DND-41 (cell line): ENCODE data around the gene COMMD10.

Experiments used
- EZH2 ChIP-seq: IDR thresholded peaks from 3 replicates; pipeline ENCODE4 v1.6.1; 2012; ENCODE audit warnings: borderline replicate concordance, low read depth, mild to moderate bottlenecking, moderate library complexity, low read length, inconsistent platforms; ENCODE audit not compliant: severe bottlenecking
- TF ChIP-seq, protein P1 (sequence below): IDR thresholded peaks from 2 replicates; pipeline ENCODE4 v1.5.1; 2012; ENCODE audit warnings: borderline replicate concordance, low read length, moderate library complexity, mild to moderate bottlenecking; ENCODE audit not compliant: poor library complexity, severe bottlenecking; ENCODE audit errors: extremely low read depth

- TF ChIP-seq, protein P1, sequence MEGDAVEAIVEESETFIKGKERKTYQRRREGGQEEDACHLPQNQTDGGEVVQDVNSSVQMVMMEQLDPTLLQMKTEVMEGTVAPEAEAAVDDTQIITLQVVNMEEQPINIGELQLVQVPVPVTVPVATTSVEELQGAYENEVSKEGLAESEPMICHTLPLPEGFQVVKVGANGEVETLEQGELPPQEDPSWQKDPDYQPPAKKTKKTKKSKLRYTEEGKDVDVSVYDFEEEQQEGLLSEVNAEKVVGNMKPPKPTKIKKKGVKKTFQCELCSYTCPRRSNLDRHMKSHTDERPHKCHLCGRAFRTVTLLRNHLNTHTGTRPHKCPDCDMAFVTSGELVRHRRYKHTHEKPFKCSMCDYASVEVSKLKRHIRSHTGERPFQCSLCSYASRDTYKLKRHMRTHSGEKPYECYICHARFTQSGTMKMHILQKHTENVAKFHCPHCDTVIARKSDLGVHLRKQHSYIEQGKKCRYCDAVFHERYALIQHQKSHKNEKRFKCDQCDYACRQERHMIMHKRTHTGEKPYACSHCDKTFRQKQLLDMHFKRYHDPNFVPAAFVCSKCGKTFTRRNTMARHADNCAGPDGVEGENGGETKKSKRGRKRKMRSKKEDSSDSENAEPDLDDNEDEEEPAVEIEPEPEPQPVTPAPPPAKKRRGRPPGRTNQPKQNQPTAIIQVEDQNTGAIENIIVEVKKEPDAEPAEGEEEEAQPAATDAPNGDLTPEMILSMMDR: no peak
- TF ChIP-seq EZH2: no peak
These were observed 14.2 kb downstream of the COMMD10 start for GRCh38 chr5:116098998-116099397.
